Measurements from ENCODE around the gene WDR37.
"Not testable (repeated sequence)": the region's sequence is repeated elsewhere in the genome, so short reads cannot be mapped to it uniquely, and the experiment has no call there.

Gene WDR37

GRCh38 chr10:1066734-1067133 lies 10.5 kb downstream of the WDR37 start:
- not testable (repeated sequence) for H3K27me3 ChIP-seq (ENCODE audit: control insufficient read depth in 2 of 2, insufficient read depth in 2 of 2, low read length in 2 of 2); H3K27ac ChIP-seq (ENCODE audit: low read depth in 2 of 2, low read length in 2 of 2); H3K4me1 ChIP-seq (ENCODE audit: control insufficient read depth in 2 of 2, insufficient read depth in 2 of 2, low read length in 2 of 2); H3K4me3 ChIP-seq (ENCODE audit: low read length in 2 of 2); H3K9me3 ChIP-seq (ENCODE audit: control insufficient read depth in 2 of 2, low read length in 2 of 2); H3K9ac ChIP-seq (ENCODE audit: low read depth in 1 of 2, low read length in 2 of 2)
- peaks cover 2 to 10% of the 10 kb centered on the region in 2 donors for H3K36me3 ChIP-seq (ENCODE audit: control insufficient read depth in 2 of 2, insufficient read depth in 2 of 2, low read length in 2 of 2)

- H3K9ac ChIP-seq (ENCODE audit: low read depth in 1 of 2, low read length in 2 of 2): peak overlapping the region in 1 of 2 donors; percentile 39
- peaks cover 6 to 16% of the 10 kb centered on the region in 2 donors for H3K36me3 ChIP-seq (ENCODE audit: control insufficient read depth in 2 of 2, insufficient read depth in 2 of 2, low read length in 2 of 2)
- no peaks in the 10 kb centered on the region for H3K9me3 ChIP-seq (ENCODE audit: control insufficient read depth in 2 of 2, low read length in 2 of 2)
- H3K27me3 ChIP-seq (ENCODE audit: control insufficient read depth in 2 of 2, insufficient read depth in 2 of 2, low read length in 2 of 2): no peaks in the 10 kb centered on the region
- no peaks in the 10 kb centered on the region for H3K4me1 ChIP-seq (ENCODE audit: control insufficient read depth in 2 of 2, insufficient read depth in 2 of 2, low read length in 2 of 2)
- H3K4me3 ChIP-seq (ENCODE audit: low read length in 2 of 2): peak overlapping the region; percentile 32 to 58
- H3K27ac ChIP-seq (ENCODE audit: low read depth in 2 of 2, low read length in 2 of 2): peak overlapping the region; percentile 45 to 76
Measured at GRCh38 chr10:1068380-1069361, 12.5 kb downstream of the WDR37 start.

GRCh38 chr10:1070919-1071318 lies 14.7 kb downstream of the WDR37 start:
- Histone ChIP-seq H3K36me3 (ENCODE audit: control insufficient read depth in 2 of 2, insufficient read depth in 2 of 2, low read length in 2 of 2) (peaks cover 8 to 23% of the 10 kb centered on the region in 2 donors), H3K9me3 (ENCODE audit: control insufficient read depth in 2 of 2, low read length in 2 of 2) (no peaks in the 10 kb centered on the region), H3K9ac (ENCODE audit: low read depth in 1 of 2, low read length in 2 of 2) (no peak overlapping the region), H3K4me3 (ENCODE audit: low read length in 2 of 2) (no peak overlapping the region), H3K4me1 (ENCODE audit: control insufficient read depth in 2 of 2, insufficient read depth in 2 of 2, low read length in 2 of 2) (no peaks in the 10 kb centered on the region), H3K27ac (ENCODE audit: low read depth in 2 of 2, low read length in 2 of 2) (no peak overlapping the region), H3K27me3 (ENCODE audit: control insufficient read depth in 2 of 2, insufficient read depth in 2 of 2, low read length in 2 of 2) (no peaks in the 10 kb centered on the region)

- Histone ChIP-seq H3K9ac (ENCODE audit: low read depth in 1 of 2, low read length in 2 of 2) (no peak overlapping the region), H3K36me3 (ENCODE audit: control insufficient read depth in 2 of 2, insufficient read depth in 2 of 2, low read length in 2 of 2) (peaks cover 8 to 29% of the 10 kb centered on the region in 2 donors), H3K4me3 (ENCODE audit: low read length in 2 of 2) (no peak overlapping the region), H3K27me3 (ENCODE audit: control insufficient read depth in 2 of 2, insufficient read depth in 2 of 2, low read length in 2 of 2) (no peaks in the 10 kb centered on the region), H3K9me3 (ENCODE audit: control insufficient read depth in 2 of 2, low read length in 2 of 2) (no peaks in the 10 kb centered on the region), H3K27ac (ENCODE audit: low read depth in 2 of 2, low read length in 2 of 2) (no peak overlapping the region), H3K4me1 (ENCODE audit: control insufficient read depth in 2 of 2, insufficient read depth in 2 of 2, low read length in 2 of 2) (peaks cover 0 to 3% of the 10 kb centered on the region in 2 donors)
Measured at GRCh38 chr10:1074052-1074747, 18.0 kb downstream of the WDR37 start.

GRCh38 chr10:1074748-1075308 lies 18.6 kb downstream of the WDR37 start:
- Histone ChIP-seq H3K9me3 (ENCODE audit: control insufficient read depth in 2 of 2, low read length in 2 of 2) (no peaks in the 10 kb centered on the region), H3K27me3 (ENCODE audit: control insufficient read depth in 2 of 2, insufficient read depth in 2 of 2, low read length in 2 of 2) (no peaks in the 10 kb centered on the region), H3K4me3 (ENCODE audit: low read length in 2 of 2) (no peak overlapping the region), H3K27ac (ENCODE audit: low read depth in 2 of 2, low read length in 2 of 2) (no peak overlapping the region), H3K36me3 (ENCODE audit: control insufficient read depth in 2 of 2, insufficient read depth in 2 of 2, low read length in 2 of 2) (peaks cover 8 to 33% of the 10 kb centered on the region in 2 donors), H3K9ac (ENCODE audit: low read depth in 1 of 2, low read length in 2 of 2) (no peak overlapping the region), H3K4me1 (ENCODE audit: control insufficient read depth in 2 of 2, insufficient read depth in 2 of 2, low read length in 2 of 2) (peaks cover 0 to 8% of the 10 kb centered on the region in 2 donors)

- H3K36me3 ChIP-seq (ENCODE audit: control insufficient read depth in 2 of 2, insufficient read depth in 2 of 2, low read length in 2 of 2): peaks cover 32 to 35% of the 10 kb centered on the region in 2 donors
Measured at GRCh38 chr10:1078668-1079067, 22.5 kb downstream of the WDR37 start.

GRCh38 chr10:1083581-1083980 lies 27.4 kb downstream of the WDR37 start:
- Histone ChIP-seq H3K9ac (ENCODE audit: low read depth in 1 of 2, low read length in 2 of 2) (no peak overlapping the region), H3K4me3 (ENCODE audit: low read length in 2 of 2) (no peak overlapping the region), H3K4me1 (ENCODE audit: control insufficient read depth in 2 of 2, insufficient read depth in 2 of 2, low read length in 2 of 2) (peaks cover 0 to 10% of the 10 kb centered on the region in 2 donors), H3K9me3 (ENCODE audit: control insufficient read depth in 2 of 2, low read length in 2 of 2) (no peaks in the 10 kb centered on the region), H3K27me3 (ENCODE audit: control insufficient read depth in 2 of 2, insufficient read depth in 2 of 2, low read length in 2 of 2) (no peaks in the 10 kb centered on the region), H3K27ac (ENCODE audit: low read depth in 2 of 2, low read length in 2 of 2) (no peak overlapping the region), H3K36me3 (ENCODE audit: control insufficient read depth in 2 of 2, insufficient read depth in 2 of 2, low read length in 2 of 2) (peaks cover 60 to 74% of the 10 kb centered on the region in 2 donors)

More at GRCh38 chr10:1078668-1079067, 22.5 kb downstream of the WDR37 start:
- peaks cover 0 to 10% of the 10 kb centered on the region in 2 donors for H3K4me1 ChIP-seq (ENCODE audit: control insufficient read depth in 2 of 2, insufficient read depth in 2 of 2, low read length in 2 of 2)
- no peaks in the 10 kb centered on the region for H3K9me3 ChIP-seq (ENCODE audit: control insufficient read depth in 2 of 2, low read length in 2 of 2)
- no peak overlapping the region for H3K4me3 ChIP-seq (ENCODE audit: low read length in 2 of 2)
- H3K27ac ChIP-seq (ENCODE audit: low read depth in 2 of 2, low read length in 2 of 2): peak overlapping the region; percentile 69 to 80
- H3K27me3 ChIP-seq (ENCODE audit: control insufficient read depth in 2 of 2, insufficient read depth in 2 of 2, low read length in 2 of 2): no peaks in the 10 kb centered on the region
- H3K9ac ChIP-seq (ENCODE audit: low read depth in 1 of 2, low read length in 2 of 2): no peak overlapping the region

- H3K4me1 ChIP-seq (ENCODE audit: control insufficient read depth in 2 of 2, insufficient read depth in 2 of 2, low read length in 2 of 2): peaks cover 0 to 7% of the 10 kb centered on the region in 2 donors
- H3K4me3 ChIP-seq (ENCODE audit: low read length in 2 of 2): no peak overlapping the region
- H3K9ac ChIP-seq (ENCODE audit: low read depth in 1 of 2, low read length in 2 of 2): no peak overlapping the region
- no peaks in the 10 kb centered on the region for H3K9me3 ChIP-seq (ENCODE audit: control insufficient read depth in 2 of 2, low read length in 2 of 2)
- peaks cover 65 to 81% of the 10 kb centered on the region in 2 donors for H3K36me3 ChIP-seq (ENCODE audit: control insufficient read depth in 2 of 2, insufficient read depth in 2 of 2, low read length in 2 of 2)
- H3K27ac ChIP-seq (ENCODE audit: low read depth in 2 of 2, low read length in 2 of 2): no peak overlapping the region
- no peaks in the 10 kb centered on the region for H3K27me3 ChIP-seq (ENCODE audit: control insufficient read depth in 2 of 2, insufficient read depth in 2 of 2, low read length in 2 of 2)
Measured at GRCh38 chr10:1084011-1084950, 28.1 kb downstream of the WDR37 start.

- Histone ChIP-seq H3K9me3 (ENCODE audit: control insufficient read depth in 2 of 2, low read length in 2 of 2) (no peaks in the 10 kb centered on the region), H3K9ac (ENCODE audit: low read depth in 1 of 2, low read length in 2 of 2) (no peak overlapping the region), H3K4me3 (ENCODE audit: low read length in 2 of 2) (no peak overlapping the region), H3K36me3 (ENCODE audit: control insufficient read depth in 2 of 2, insufficient read depth in 2 of 2, low read length in 2 of 2) (peaks cover 63 to 81% of the 10 kb centered on the region in 2 donors), H3K4me1 (ENCODE audit: control insufficient read depth in 2 of 2, insufficient read depth in 2 of 2, low read length in 2 of 2) (peaks cover 0 to 3% of the 10 kb centered on the region in 2 donors), H3K27me3 (ENCODE audit: control insufficient read depth in 2 of 2, insufficient read depth in 2 of 2, low read length in 2 of 2) (no peaks in the 10 kb centered on the region), H3K27ac (ENCODE audit: low read depth in 2 of 2, low read length in 2 of 2) (no peak overlapping the region)
Measured at GRCh38 chr10:1085258-1085657, 29.1 kb downstream of the WDR37 start.

Measured in mucosa of rectum (tissue), 2 donors.